ENCODE results near the gene SWT1.

GRCh38 chr1:185263292-185263691 lies 106.3 kb downstream of the SWT1 start:
- no peak for TF ChIP-seq MXI1 (IDR thresholded peaks at IDR 0.05; ENCODE audit: borderline replicate concordance, low read depth, low read length)
- TF ChIP-seq CTCF (conservative IDR thresholded peaks at IDR 0.05; ENCODE audit: low read depth, low read length), result no peak
- TF ChIP-seq POLR2A (IDR thresholded peaks at IDR 0.05; ENCODE audit: low read depth, low read length), result no peak
- TF ChIP-seq RCOR1 (IDR thresholded peaks at IDR 0.05; ENCODE audit: insufficient replicate concordance, low read length), result no peak

All from IMR-90 (cell line).